HG03439 (cell line): ENCODE measurements around the gene MTNR1B.
A peak's percentile ranks its signal among the peaks of the same experiment; 100 is the strongest.

Source experiments
- ATAC-seq: cut with Tn5 transposase; IDR thresholded peaks from one replicate; pipeline ENCODE4 v1.9.1; 2021; ENCODE audit warnings: mild to moderate bottlenecking, moderate library complexity; ENCODE audit not compliant: unreplicated experiment

MTNR1B gene

DNA sequence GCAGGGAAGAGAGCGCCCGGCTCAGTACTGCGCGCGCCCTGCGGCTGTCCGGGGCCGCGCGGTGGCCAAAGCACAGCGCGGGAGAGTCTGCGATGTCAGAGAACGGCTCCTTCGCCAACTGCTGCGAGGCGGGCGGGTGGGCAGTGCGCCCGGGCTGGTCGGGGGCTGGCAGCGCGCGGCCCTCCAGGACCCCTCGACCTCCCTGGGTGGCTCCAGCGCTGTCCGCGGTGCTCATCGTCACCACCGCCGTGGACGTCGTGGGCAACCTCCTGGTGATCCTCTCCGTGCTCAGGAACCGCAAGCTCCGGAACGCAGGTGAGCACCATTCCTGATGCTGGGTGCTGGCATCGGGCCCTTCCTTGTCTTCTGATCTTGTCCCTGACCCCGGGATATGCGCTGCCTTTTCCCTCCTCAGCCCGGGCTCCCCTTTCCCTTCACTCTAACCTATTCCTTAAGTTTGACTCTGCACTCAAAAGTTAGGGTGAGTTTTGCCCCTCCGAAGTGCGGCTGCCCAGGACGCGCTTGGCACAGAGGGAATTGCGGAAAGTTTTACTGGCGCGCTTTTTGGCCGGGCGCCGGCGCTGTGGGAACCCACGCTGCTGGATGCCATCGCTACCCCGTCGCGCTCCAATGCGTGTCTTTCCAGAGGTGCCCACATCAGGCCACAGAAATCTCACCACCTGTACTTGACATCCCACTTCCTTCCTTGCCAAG is at the start of gene MTNR1B:
MTNR1B (plus strand) TSS at position 18 of the 714 bp plus-strand sequence; CDS start at position 93, 75 bp downstream.
- ATAC-seq = no peak

DNA sequence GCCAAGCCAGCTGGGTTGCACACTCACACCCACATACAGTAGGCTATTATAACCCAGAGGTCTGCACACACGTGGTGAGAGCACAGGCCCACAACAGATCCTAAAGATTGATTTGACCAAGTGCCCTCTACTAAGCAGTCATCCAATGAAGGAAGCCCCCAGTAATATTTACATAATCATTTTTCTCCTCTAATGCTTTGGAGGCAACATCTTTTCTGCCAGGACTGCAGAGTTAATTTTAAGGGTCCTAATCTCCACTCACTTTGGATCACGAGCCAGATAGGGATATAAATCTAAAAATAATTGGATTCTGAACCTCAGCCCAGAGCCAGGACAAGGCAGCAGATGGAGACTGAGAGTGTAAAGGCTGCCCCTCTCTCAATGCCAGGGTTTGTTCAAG is 49.1 kb upstream of the MTNR1B start:
- no peak for ATAC-seq

DNA sequence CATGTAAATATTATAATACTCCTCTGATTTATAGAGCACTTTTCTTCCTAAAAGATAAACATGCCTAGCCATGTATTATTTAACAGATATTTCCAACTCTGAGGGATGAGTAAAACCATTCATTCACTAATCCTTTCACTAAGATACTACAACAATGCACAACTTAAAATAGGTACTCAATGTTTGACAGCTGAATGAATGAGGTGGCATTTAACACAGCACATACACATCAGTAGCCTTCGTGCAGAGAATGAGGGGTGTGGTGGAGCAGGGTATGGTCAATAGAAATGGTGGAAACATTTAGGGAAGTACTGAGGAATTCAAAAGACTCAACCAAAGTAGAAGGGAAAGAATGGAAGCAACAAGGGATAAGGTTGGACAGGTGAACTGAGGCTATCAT is 46.7 kb upstream of the MTNR1B start:
- ATAC-seq = no peak

DNA sequence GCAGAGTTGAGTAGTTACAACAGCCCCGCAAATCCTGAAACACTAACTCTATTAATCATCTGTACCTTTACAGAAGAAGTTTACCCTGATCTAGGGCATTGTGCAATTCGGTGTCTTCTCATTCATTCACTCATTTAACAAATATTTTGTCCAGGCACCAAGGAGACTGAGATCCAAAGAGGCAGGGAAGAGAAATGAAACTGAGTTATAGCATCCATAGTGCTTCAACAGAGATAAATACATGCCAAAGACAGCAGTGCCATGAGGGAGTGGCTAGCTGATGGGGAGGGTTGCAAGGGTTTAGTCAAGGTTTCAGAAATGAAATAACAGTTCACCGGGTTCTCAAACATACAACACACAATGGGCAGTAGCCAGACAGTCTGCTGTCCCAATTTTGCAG is 40.2 kb upstream of the MTNR1B start:
- ATAC-seq = no peak

DNA sequence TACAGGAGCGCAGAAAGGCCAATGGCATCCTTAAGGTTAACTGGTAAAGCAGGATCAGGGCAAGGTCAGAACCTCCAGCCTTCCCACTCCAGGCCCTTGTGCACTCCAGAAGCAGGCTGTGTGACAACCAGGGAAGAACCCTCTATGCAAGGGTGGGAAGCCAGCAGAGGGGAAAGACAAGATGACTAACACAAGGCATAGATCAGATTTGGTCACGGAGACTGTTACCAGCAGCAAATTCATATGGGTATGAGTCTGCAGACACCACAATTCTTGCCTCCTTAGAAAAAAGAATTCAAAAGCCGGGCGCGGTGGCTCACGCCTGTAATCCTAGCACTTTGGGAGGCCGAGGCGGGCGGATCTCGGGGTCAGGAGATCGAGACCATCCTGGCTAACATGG is 39.8 kb upstream of the MTNR1B start:
- ATAC-seq = no peak

DNA sequence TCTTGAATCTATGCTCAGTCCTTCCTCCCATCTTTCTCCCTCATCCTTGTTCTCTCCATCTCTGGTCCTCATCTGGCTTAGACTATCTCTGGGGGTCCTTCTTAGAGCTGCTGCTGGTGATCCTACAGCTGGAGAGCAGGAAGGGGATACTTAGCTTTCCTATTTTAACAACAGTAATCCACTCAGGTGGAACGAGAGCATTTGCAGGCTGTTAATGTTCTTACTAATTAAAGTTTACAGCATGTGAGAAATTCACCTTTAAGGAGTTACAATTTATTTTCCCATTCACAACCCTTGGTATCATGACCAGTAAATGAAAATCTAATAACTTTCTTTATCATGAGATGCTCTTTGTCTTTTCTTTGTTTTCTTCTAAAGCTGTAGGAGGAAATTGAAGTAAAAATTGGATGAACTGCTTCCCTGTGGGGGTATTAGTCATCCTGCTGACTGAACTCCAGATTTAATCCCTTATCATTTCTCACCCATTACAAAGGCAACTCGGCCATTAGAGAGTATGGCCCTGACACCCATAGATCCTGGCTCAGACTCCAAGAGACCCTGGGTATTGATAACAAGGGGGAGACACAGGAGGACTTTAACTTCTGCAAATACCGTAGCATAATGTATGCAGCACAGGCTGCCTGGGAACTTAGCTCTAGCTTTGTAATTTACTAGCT is 37.6 kb upstream of the MTNR1B start:
- no peak for ATAC-seq

DNA sequence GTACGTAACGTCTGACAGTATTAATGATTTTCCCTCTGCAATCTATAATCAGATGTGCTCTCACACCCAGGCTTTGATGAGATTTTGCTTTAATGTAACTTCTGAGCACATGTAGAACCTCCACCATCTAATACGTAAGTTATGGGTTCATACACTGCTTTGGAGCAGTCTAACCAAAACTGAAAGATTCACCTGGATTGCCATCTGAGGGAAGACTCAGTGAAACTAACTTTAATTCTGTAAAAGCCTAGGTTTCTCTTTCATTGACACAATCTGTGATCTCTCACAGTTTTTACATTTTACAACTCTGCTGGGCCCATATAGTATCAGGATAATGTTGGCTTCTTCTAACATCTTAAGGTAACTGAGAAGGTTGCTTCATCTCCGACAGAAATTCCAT is 30.1 kb upstream of the MTNR1B start:
- ATAC-seq = no peak

DNA sequence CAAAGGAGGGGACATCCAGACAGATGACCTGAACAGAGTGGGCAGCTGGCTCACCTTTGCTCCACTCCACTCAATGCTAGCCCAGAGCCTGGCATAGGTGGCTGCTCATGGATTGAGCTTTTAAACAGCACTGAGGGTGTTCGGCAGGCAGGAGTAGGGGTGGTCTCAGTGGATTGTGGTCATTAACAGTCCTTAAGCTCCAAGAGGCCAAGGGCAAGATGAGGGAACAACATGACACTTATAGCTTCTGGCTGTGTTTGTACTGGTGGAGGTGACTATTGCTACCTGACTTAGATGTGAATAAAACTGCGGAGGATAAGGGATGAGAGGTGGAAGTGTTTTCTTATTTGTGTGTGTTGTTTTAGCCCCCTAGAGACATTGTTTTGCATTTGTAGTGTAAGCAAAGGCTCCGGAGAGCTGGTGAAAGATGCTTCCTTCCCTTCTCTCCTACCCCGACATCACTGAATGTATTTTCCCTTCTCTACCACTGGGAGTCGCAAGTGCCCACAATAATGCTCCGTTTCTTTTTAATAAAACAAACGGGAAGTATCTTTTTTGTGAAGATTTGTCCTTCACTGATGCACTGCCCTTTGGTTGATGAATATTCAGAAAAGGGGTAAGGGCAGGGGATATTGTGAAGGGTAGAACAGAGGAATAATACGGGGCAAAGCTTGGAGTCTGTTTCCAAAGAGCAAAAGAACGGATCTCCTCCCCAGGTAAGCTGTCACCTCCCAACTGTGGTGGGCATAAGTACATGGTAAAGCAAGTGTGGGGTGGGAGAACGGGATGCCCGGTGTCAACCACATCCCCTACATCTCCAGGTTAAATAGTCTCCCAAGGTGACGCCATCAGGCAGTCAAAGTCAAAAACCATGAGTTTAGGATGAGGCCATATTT is 27.5 kb upstream of the MTNR1B start:
- peak; percentile 71 for ATAC-seq

DNA sequence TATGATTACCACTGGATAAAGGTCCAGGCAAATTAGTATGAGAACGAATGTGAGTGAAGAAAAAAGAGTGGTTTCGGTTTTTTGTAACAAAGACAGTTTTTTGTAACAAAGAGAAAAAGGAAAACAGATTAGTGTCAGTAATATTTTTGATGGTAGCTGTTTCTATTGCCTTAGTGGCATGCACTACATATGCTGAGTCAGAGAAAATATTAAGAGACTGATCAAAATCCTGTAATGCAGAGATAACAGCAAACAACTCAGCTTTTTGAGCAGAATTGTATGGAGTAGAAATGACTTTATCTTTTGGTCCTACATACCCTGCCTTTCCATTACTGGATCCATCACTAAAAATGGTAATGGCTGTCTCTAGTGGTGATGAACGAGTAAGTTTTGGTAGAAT is 22.7 kb upstream of the MTNR1B start:
- no peak for ATAC-seq

DNA sequence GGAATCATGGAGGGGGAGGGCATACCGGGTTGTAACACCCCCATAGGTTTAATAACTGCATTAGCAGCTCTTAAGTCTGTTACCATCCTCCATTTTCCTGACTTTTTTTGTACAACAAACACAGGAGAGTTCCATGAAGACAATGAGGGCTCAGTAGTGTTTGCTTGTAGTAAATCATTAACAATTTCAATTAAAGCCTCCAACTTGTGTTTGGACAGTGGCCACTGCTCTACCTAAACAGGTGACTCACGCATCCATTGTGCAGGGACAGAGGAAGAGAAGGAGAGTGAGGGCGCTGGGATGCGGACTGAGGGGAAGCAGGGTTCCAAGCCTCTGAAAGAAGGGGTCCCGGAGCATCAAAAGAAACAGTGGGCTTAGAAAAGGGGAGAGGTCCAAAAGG is 21.3 kb upstream of the MTNR1B start:
- no peak for ATAC-seq

DNA sequence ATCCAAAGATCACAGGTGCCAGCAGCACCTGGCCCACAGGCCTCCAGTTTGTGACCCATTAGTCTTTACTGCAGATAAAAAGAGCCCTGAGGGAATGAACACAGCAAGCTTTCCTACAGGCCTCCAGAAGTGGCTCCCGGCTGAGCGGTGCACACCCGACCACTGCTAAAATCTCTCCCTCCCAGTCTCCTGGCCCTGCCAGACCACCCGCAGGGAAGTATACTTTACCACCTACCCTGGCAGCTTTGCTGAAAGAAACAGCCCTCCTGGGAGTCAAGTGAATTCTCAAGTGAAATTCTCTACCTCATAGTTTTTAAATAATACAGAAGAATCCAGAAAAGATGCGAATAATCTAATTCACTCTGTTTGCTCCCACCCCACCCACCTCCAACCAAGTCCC is 15.4 kb upstream of the MTNR1B start:
- ATAC-seq = no peak

DNA sequence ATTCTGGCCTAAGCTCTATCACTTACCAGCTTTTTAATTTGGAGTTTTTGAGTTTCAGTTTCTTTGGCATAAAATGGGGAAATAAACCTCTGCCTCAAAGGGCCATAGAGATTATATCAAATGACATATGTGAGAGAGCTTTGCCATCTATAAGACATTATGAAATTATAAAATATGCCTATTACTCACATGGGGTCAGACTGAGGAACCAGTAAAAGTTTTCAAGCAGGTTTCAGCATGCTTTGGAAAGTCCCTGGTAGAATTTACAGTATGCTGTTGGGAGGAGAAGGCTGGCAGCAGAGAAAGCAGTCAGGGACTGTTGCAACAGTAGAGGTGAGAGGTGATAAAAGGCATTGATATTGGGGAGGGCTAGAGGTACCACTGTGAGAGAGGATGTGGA is 13.6 kb upstream of the MTNR1B start:
- ATAC-seq = no peak

DNA sequence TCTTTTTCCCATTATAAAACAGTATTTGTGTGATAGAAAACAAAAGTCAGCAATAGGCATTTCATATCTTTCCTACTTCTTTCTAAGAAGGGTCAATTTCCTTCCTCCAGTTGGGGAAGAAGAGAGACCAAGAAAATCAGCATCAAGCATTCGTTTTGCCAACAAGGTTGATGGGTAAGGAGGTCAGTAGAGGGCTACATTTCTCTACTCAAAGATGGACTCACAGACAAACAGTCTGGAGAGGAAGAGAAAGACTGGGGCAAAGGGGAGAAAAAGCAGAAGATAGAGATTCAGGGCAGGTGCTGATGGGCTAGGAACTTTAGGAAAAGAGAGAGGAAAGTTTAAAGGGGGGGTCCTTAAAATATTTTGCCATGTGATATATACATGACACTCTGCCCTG is 8.6 kb upstream of the MTNR1B start:
- ATAC-seq = no peak

DNA sequence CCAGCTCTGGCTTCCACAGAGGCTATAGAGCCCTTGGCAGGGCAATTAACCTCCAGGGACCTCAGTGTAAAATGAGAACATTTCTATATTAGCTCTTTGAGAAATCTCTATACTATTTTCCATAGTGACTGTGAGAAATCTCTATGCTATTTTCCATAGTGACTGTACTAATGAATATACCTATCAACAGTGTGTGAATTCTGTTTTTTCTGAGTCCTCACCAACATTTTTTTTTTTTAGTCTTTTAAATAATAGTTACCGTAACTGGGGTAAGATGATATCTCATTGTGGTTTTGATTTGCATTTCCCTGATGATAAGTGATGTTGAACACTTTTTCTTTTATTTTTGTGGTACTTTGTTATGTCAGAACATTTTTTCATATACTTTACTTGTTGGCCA is 7.0 kb upstream of the MTNR1B start:
- ATAC-seq = no peak

DNA sequence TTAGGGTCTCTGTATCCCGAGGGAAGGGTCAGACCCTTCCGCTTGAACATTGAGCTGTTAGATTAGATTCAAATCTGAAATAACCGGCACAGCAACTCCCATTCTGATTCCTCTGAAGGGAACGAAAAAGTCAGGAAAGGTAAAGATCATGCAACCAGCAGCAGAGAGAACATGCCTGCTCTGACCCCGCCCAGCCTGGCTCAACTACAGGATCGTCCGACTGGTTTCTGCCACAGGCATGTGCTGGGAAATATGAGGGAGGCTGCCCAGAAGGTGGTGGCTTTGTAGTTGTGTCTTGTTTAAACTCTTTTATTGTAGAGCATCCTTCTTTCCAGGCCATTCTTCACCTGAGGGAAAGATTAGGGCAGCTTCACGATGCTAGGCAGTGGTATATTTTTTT is 5.0 kb upstream of the MTNR1B start:
- no peak for ATAC-seq

DNA sequence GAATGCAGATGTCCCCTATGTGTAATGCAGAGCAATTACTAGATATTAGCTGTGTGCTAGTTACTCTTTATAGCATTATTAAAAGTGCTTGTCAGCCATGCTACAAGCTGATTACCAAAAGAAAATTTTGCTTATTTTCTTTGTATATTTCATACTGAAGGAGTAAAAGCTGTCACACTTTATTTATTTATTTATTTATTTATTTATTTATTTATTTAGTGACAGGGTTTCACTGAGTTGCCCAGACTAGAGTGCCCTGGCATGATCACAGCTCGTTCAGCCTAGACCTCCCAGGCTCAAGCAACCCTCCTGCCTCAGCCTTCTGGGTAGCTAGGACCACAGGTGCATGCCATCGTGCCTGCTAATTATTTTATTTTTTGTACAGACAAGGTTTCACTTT is 4.3 kb upstream of the MTNR1B start:
- no peak for ATAC-seq

DNA sequence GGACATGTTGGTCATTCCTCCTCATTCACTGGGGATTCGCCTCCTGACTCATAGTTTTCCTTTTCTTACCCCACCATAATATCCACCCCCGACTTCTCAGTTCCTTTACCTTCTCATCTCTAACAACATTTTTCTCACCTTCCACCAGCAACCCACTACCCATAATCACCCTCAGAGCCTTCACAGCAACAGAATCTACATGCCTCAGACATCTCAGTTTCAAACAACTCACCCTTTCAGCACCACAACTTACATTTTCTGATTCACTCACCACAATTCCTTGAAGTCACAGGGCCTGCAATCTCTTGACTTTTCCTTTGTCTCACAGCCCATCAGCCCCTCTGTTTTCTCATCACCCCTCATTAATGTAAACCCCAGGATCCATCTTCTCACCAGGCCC is 2.3 kb upstream of the MTNR1B start:
- ATAC-seq = no peak

DNA sequence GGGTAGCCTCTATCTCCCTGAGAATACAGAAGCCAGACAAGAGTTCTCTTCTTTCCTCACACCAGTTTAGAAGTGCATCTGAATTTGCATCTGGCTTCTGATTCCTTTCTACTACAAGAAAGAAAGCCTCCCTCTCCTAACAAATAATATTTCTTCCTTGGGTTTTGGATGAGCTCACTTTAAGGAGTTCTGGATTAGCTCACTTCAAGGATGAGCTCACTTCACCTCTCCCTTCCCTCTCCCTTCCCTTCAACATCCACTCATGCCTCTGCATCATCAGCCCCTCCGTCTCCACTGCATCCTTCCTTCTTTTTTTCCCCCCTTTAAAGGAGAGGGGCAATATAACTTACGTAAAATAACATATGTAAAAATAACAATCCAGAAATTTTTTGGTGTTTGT is 1.6 kb upstream of the MTNR1B start:
- no peak for ATAC-seq

DNA sequence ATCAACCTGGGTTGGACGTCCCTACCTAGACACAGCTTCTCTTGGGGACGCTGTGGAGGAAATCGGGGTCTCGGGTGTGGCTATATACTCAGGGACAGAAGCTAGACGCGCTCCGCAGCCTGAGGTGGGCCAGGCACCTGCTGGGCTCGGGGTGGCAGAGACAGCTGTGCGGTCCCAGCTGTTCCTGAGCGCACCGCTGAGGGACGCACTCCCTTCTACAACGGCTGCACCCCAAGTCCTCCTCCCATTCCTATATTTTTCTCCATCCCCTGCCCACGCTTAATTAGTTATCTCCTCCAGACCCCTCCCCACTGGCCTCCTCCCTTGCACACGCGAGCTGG is 188 bp upstream of the MTNR1B start:
- ATAC-seq = no peak

DNA sequence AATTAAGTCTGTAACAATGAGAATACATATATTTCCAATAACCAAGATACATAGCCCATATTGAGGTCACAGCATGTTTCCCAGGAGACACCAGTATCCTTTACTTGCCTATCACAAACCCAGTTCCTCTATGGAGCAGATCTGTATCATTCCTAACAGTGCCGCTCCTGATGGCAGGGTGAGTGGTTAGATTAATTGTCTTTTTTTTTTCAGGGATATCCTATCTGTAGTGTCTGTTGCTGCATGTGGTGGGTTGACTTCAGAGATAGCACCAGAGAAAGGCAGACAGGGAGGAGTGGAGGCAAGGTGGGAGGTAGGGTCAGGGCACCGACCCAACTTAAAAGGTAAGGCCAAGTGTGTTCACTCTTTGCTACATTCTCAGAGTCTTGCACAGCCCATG is 2.8 kb downstream of the MTNR1B start:
- no peak for ATAC-seq

DNA sequence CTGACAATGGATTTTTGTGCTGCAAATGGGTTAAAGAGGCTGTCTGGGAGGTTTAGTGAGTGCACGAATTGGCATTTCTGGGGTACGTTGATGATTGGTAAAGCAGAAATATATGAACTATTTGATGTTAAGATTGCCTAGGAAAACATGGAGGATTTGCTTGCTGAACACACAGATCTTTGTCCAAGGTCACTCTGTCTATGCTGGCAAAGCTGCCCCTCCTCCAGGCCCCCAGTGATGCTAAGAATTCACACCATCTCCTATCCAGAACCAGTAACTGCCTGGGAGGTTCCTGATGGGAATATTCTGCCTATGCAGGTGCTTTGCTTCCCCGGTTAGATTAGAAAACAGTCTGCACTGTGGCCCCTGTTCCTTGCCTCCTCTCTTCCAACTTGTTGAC is 5.8 kb downstream of the MTNR1B start:
- no peak for ATAC-seq

DNA sequence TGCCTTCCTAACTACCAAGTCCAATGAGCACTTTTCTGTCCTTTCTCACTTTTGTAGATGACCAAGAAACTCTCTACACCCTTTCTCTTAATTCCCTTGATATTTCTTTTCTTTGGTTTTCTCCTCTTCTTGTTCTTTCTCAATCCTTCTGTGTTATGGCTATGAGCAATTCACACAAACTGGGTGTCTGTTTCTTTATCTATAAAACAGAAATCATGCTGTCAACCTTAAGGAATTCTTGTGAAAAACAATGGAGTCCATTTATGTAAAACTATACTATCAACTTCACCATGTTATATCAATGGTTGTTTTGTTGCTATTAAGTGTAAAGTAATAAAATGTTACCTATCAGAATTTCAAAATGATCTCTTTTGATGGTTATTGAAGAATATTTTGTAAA is 7.2 kb downstream of the MTNR1B start:
- ATAC-seq = no peak
